HG03432 (cell line): ENCODE results near the gene ACTL7B.
"Not testable (repeated sequence)": the region's sequence is repeated elsewhere in the genome, so short reads cannot be mapped to it uniquely, and the experiment has no call there.

ENCODE experiments used
- ATAC-seq: cut with Tn5 transposase; IDR thresholded peaks from one replicate; pipeline ENCODE4 v1.9.1; 2021; ENCODE audit warnings: mild to moderate bottlenecking, moderate library complexity; ENCODE audit not compliant: unreplicated experiment

The ACTL7B gene

GRCh38 chr9:108874058-108874788 lies 18.4 kb upstream of the ACTL7B start:
- no peak for ATAC-seq

DNA sequence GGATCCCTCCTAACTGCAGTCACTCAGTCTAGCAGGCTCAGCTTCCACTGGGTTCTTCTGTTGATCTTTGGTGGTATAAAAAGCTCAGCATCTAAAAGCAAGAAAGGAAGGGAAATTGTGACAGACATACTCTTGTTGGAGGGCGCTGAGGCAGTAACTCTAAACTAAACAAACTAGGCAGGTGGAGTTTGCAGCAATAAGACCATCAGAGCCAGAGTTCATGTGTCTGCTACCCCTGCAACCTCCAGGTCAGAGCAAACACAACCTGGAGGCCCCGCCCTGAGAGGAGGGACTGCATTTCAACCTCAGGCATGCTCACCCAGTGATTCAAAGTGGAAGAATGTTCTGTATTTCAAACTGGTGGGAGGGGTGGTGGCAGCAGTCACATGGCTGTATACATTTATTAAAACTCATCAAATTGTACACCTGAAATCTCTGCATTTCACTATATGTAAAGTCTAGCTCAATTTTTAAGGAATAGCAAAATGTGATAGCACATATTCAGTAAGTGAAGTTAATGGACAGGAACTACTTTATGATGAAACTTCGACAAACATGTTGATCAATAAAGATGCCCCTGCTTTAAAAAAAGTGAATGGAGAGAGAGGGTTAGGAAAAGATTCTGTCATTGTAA lies 13.4 kb upstream of the ACTL7B start:
- ATAC-seq = no peak

GRCh38 chr9:108867829-108868228 lies 12.0 kb upstream of the ACTL7B start:
- ATAC-seq = no peak

- ATAC-seq = no peak
Observed at GRCh38 chr9:108867116-108867515, 11.3 kb upstream of the ACTL7B start.

DNA sequence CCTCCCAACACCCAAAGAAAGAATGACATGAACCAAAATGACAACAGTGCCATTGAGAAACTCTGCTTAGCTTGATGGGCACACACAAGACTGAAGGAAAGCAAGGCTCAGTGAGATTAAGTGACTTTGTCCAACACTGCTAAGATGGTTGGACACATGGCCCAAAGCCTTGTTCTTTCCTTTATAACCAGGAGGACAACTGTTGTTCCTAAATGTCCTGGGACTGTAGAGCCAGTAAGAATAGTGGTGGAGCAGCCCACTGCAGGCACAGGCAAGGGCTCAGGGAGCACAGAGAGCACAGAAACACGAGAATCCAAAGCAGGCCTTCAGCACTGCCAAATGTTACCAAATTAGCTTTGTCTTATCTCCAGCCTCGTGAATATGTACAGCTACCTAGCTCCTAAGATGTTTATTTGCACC lies 10.2 kb upstream of the ACTL7B start:
- ATAC-seq = no peak

DNA sequence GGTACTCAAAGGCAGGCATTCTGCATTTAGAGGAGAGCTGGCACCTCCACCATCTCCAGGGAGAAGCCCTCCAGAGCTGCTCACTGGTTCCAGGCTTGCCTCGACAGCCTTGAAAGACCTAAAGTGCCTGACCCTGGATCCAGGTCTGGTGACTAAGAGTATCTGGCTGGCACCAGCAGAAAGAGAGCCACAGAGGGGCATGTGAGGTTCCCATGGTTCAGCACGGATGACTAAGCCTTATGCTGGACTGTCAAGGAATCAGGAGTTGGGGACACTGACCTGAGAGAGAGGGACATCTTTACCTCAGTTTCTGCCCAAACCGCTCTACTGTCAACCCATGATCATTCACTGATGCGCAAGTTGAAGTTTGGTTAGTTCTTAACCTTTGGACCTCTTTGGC lies 9.3 kb upstream of the ACTL7B start:
- no peak for ATAC-seq

GRCh38 chr9:108864446-108864845 lies 8.7 kb upstream of the ACTL7B start:
- ATAC-seq = no peak

DNA sequence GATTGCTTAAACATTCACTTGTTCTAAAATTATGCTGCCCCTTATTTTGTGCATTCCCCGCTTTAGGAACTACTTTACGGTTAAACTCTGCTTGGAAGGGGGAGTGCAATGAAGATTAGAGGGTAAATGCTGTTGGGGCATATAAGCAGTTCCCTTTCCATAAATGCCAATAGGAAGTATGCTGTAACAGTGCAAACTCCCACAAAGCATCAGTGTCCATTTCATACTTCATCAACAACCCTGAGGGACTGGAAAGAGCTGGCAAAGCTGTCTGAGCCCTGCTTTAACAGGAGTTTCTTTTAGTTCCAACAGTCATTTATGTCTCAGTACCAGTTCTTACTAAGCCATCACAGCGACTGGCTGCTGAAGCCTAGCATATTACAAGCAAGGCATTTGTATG lies 8.1 kb upstream of the ACTL7B start:
- ATAC-seq = no peak

GRCh38 chr9:108861997-108862396 lies 6.2 kb upstream of the ACTL7B start, which contains the start of gene ACTL7A:
TSS of gene ACTL7A (plus strand) at chr9:108862266. CDS start at chr9:108862323, 57 bp downstream.
- no peak for ATAC-seq

DNA sequence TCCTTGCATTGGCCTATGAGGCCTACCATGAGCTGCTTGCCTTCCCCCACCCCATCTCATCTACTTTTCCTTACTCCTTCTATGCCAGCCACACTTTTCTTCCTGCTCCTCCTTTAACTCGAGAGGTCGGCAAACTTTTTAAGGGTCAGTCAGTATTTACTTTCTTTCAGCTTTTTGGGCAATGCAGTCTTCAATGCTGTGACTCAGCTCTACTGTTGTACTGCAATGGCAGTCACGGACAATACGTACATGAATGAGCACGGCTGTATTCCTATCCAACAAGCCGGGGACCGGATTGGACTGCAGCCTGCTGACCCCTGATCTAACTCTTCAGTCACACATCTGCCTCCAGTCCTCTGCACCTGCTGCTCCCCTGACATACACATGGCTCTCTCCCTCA lies 5.7 kb upstream of the ACTL7B start:
- ATAC-seq = no peak

GRCh38 chr9:108860764-108861163 lies 5.0 kb upstream of the ACTL7B start:
- no peak for ATAC-seq

DNA sequence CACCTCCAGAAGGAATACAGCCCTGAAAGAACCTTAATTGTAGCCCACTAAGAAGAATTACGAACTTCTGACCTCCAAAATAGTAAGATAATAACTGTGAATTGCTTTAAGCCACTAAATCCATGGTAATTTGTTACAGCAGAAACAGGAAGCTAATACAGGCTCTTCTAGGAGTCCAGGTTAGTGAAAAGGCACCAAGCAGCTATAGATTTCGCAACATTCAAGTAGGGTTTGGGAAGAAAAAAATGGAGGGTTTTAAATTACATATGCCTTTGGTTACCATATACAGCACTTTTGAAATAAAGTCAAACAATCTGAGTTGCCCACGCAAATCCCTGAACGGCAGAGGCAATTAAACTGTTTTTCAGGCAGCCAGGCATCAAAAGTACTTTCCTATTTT lies 4.6 kb upstream of the ACTL7B start:
- no peak for ATAC-seq

DNA sequence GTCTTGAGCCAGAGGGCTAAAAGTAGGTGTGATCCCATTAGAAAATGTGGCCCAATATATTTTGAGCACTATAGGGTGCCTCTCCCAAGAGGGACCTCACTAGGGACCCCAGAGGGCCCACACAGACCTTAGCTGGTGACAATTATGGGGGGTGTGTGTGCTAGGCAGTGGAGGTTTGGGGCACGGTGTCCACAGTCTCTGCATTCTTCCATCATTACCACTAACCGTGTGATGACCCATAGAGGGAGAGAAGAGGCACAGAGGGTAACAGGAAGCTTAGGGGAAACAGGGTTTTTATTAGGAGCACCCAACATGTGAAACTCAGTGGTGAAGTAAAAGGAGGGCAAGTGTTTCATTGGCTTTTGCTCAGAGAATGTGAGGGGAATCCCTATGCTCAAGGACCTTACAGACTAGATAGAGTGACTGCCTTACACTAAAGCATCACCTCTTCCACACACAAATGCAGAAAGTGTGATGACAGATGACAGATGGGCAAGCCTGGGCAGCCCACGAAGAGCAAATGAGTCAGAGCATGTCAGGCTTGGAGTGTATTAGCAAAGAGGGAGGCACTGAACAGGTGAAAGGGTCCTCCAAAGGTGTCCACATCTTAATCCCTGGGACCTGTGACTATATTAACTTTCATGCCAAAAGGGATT lies 3.8 kb upstream of the ACTL7B start:
- ATAC-seq = peak; percentile 89

- ATAC-seq = no peak
Observed at GRCh38 chr9:108857572-108857971, 1.8 kb upstream of the ACTL7B start.

DNA sequence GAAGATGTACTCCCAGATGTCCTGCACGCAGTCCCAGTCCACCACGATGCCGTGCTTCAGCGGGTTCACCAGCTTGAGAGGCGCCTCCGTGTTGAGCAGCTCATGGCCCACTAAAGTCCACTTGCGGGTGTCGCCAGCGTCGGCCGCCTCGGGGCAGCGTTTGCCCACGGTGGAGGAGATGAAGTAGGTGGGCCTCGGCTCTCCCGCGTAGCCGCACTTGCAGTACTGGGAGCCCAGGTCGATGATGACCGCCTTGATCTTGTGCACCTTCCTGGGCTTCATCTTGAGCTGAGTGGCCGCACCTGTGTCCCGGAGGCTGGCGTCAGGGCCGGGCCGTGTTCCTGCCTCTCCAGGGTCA lies 278 bp downstream of the ACTL7B start:
- no peak for ATAC-seq

- ATAC-seq = no peak
Observed at GRCh38 chr9:108854641-108855528, 901 bp downstream of the ACTL7B start.

GRCh38 chr9:108854094-108854493 lies 1.7 kb downstream of the ACTL7B start:
- ATAC-seq = no peak

DNA sequence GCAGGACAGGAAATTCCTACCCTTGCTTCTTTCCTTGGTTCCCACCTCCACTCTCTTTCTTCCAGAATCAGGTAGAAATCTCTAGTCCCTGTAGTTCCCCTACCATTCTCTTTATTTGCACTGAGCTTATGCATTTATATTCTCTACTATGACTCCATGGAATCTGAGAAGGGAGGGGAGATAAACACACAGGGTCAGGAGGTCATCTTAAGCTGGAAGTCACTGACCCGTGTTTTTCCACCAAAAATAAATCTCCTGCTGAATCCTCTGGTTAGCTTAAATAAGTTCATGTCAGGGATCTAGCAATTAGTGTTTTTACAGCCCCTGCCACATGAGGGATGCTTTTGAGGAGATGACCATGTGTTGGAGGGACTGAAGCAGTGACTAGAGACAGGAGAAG lies 3.7 kb downstream of the ACTL7B start:
- no peak for ATAC-seq

- ATAC-seq = no peak
Observed at GRCh38 chr9:108851138-108851537, 4.6 kb downstream of the ACTL7B start.

GRCh38 chr9:108850293-108850897 lies 5.4 kb downstream of the ACTL7B start:
- ATAC-seq = no peak

DNA sequence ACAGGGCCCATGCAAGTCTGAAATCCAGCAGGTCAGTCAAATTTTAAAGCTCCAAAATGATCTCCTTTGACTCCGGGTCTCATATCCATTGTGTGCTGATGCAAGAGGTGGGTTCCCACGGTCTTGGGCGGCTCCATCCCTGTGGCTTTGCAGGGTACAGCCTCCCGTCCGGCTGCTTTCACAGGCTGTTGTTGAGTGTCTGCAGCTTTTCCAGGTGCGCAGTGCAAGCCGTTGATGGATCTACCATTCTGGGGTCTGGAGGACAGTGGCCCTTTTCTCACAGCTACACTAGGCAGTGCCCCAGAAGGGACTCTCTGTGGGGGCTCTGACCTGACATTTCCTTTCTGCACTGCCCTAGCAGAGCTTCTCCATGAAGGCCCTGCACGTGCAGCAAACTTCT lies 7.5 kb downstream of the ACTL7B start:
- not testable (repeated sequence) for ATAC-seq
